Chondrocyte (in vitro differentiated cells): ENCODE data around the gene HTATIP2. TPM values are rescaled to one million over a fixed set of nuclear protein-coding genes. Genes with fewer than 3 reads are reported as not detected.
"Not testable (repeated sequence)": the region's sequence is repeated elsewhere in the genome, so short reads cannot be mapped to it uniquely, and the experiment has no call there.

Experiments used
- DNase-seq: peaks from one replicate; pipeline ENCODE4 v3.0.0; 2021; ENCODE audit warnings: mixed read lengths, low spot score
- H3K27ac Mint-ChIP-seq: one replicate; pipeline ENCODE4 v1.8.0; 2021; ENCODE audit warnings: mild to moderate bottlenecking, moderate library complexity, mixed read lengths; ENCODE audit not compliant: unreplicated experiment
- H3K27me3 Mint-ChIP-seq: 2 replicates; pipeline ENCODE4 v1.8.0; 2021; ENCODE audit warnings: low read depth, mixed read lengths
- H3K36me3 Mint-ChIP-seq: 2 replicates; pipeline ENCODE4 v1.8.0; 2021; ENCODE audit warnings: low read depth, mixed read lengths
- H3K4me1 Mint-ChIP-seq: 2 replicates; pipeline ENCODE4 v1.8.0; 2021; ENCODE audit warnings: low read depth, mild to moderate bottlenecking, mixed read lengths
- H3K4me3 Mint-ChIP-seq: one replicate; pipeline ENCODE4 v1.8.0; 2021; ENCODE audit warnings: mild to moderate bottlenecking, moderate library complexity, mixed read lengths; ENCODE audit not compliant: unreplicated experiment
- H3K9me3 Mint-ChIP-seq: 2 replicates; pipeline ENCODE4 v1.8.0; 2021; ENCODE audit warnings: low read depth, mixed read lengths
- total RNA-seq: library from RNA; stranded (reverse); gene quantifications from 3 replicates; pipeline ENCODE4 v1.2.1, GENCODE V29; 2021
- TF ChIP-seq, protein P1 (sequence below): fragments of 200-600 bp; sonication (generic); IDR thresholded peaks from 2 replicates; pipeline ENCODE4 v1.5.0; 2021; ENCODE audit warnings: antibody characterized with exemption, mild to moderate bottlenecking, moderate library complexity

Gene HTATIP2
- total RNA-seq, 1 donor from 2014 or later, result 37.7 TPM

DNA sequence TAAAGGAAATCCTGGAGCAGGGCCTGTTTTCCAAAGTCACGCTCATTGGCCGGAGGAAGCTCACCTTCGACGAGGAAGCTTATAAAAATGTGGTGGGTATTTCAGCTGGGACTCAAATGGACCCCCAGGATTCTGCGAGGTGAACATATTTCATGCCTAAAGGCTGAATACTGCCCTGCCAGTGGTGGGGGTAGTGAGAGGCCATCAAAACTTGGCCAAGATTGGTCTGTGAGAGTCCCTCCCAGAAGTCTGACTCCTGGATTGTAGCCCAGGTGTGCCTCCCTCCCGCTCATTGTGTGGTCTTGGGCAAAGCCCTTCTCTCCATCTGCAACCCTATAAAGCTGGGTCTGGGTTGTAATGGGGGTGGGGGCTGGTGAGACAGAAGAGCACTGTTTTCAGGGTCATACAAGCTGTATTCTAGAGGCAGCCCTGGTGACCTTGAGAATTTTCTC is 853 bp downstream of the HTATIP2 start:
- H3K4me3 Mint-ChIP-seq, result peak overlapping the region; percentile 78
- H3K27ac Mint-ChIP-seq, result peak overlapping the region; percentile 92
- no peaks in the 10 kb centered on the region for H3K36me3 Mint-ChIP-seq
- DNase-seq, result no peak
- H3K27me3 Mint-ChIP-seq, result no peaks in the 10 kb centered on the region
- H3K4me1 Mint-ChIP-seq, result peaks cover 53% of the 10 kb centered on the region
- TF ChIP-seq, protein P1, sequence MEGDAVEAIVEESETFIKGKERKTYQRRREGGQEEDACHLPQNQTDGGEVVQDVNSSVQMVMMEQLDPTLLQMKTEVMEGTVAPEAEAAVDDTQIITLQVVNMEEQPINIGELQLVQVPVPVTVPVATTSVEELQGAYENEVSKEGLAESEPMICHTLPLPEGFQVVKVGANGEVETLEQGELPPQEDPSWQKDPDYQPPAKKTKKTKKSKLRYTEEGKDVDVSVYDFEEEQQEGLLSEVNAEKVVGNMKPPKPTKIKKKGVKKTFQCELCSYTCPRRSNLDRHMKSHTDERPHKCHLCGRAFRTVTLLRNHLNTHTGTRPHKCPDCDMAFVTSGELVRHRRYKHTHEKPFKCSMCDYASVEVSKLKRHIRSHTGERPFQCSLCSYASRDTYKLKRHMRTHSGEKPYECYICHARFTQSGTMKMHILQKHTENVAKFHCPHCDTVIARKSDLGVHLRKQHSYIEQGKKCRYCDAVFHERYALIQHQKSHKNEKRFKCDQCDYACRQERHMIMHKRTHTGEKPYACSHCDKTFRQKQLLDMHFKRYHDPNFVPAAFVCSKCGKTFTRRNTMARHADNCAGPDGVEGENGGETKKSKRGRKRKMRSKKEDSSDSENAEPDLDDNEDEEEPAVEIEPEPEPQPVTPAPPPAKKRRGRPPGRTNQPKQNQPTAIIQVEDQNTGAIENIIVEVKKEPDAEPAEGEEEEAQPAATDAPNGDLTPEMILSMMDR, result no peak
- H3K9me3 Mint-ChIP-seq, result no peaks in the 10 kb centered on the region

DNA sequence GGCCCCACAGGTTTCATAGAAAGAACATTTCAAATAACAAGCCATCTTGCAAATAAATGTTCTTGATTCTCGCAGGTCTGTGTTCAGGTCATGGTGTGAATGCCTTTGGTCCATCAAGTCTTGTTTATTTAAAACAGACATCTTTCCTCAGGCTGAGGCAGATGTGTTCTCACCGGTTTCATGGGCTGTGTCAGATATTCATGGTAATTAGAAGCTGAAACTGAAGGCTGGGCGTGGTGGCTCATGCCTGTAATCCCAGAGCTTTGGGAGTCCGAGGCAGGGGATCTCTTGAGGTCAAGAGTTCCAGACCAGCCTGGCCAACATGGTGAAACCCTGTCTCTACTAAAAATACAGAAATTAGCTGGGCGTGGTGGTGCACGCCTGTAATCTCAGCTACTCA is 2.0 kb downstream of the HTATIP2 start:
- peak overlapping the region; percentile 61 for H3K27ac Mint-ChIP-seq
- not testable (repeated sequence) for H3K27me3 Mint-ChIP-seq, H3K36me3 Mint-ChIP-seq, H3K4me3 Mint-ChIP-seq, DNase-seq, H3K9me3 Mint-ChIP-seq
- H3K4me1 Mint-ChIP-seq, result peaks cover 53% of the 10 kb centered on the region

DNA sequence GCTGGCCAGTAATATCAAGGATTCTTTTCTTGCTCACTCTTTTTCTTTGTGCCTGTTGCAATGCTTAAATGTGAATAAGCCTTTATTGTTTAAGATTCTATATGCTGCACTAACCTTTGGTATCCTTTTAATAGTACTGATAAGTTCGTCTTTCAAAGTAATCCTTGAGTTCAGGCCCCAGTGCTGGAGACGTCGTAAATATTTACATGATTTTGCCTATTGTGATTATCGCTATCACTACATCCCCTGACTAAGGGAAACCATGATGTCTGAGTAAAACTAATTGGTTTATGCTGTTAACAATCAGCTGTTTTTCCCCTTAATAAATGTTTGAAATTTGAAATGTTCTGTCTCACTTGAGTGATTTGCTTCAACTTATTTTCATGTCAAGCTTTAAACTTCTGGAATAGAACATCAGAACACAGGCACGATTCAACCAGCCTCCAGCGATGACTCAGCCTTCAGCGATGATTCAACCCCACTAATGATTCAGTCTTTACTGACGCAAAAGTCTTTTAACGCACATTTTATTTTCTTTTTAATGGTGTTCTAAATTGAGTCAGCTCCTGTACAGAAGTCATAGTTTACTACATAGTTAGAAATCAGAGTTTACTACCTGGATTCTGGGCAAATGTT is 3.9 kb downstream of the HTATIP2 start:
- DNase-seq, result no peak
- Mint-ChIP-seq H3K4me1 (peaks cover 51% of the 10 kb centered on the region), H3K4me3 (peak overlapping the region; percentile 40), H3K36me3 (peaks cover 4% of the 10 kb centered on the region), H3K27ac (peak overlapping the region; percentile 95), H3K9me3 (no peaks in the 10 kb centered on the region), H3K27me3 (no peaks in the 10 kb centered on the region)
- TF ChIP-seq, protein P1, result no peak

DNA sequence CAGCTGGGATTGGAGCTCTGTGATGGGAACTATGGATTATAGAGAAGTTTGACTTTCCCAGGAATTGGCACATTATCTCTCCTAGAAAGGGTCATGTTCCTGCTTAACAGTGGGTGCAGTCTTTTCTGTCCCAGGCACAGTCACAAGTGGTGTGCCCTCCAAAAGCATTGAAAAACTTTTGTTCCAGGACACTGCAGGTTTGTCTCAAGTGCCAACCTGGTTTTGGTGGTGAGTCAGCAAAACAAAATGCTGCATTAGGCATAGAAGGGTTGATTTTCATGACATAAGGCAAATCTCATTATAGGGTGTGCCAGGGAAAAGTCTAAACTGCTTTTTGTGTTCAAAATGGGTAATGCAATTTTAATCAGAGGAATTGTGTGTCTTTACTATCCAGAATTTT is 4.9 kb downstream of the HTATIP2 start:
- H3K27ac Mint-ChIP-seq, result peak overlapping the region; percentile 86
- DNase-seq, result no peak
- peaks cover 50% of the 10 kb centered on the region for H3K4me1 Mint-ChIP-seq
- no peaks in the 10 kb centered on the region for H3K27me3 Mint-ChIP-seq
- no peak overlapping the region for H3K4me3 Mint-ChIP-seq
- TF ChIP-seq, protein P1, result no peak
- H3K36me3 Mint-ChIP-seq, result peaks cover 4% of the 10 kb centered on the region
- no peaks in the 10 kb centered on the region for H3K9me3 Mint-ChIP-seq

DNA sequence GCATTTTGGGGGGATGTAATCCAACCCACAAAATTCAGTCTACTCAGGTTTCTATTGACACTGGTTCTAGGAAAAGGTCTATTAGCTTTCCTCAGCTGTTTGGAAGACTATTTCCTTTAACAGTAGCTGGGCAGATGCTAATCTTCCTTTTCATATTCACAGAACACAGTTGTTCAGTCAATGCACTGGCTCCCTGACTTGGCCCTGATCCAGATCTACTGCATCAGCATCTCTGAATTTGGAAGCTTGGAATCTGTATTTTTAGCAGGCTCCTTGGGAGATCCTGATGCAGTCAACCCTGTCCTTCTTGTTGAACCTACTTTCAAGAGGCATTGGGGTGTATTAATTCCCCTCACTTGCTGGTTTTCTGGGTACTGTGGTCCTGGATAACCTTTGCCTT is 6.3 kb downstream of the HTATIP2 start:
- H3K4me3 Mint-ChIP-seq, result no peak overlapping the region
- TF ChIP-seq, protein P1, result no peak
- peaks cover 4% of the 10 kb centered on the region for H3K36me3 Mint-ChIP-seq
- DNase-seq, result no peak
- no peak overlapping the region for H3K27ac Mint-ChIP-seq
- no peaks in the 10 kb centered on the region for H3K9me3 Mint-ChIP-seq
- H3K27me3 Mint-ChIP-seq, result no peaks in the 10 kb centered on the region
- H3K4me1 Mint-ChIP-seq, result peaks cover 53% of the 10 kb centered on the region

DNA sequence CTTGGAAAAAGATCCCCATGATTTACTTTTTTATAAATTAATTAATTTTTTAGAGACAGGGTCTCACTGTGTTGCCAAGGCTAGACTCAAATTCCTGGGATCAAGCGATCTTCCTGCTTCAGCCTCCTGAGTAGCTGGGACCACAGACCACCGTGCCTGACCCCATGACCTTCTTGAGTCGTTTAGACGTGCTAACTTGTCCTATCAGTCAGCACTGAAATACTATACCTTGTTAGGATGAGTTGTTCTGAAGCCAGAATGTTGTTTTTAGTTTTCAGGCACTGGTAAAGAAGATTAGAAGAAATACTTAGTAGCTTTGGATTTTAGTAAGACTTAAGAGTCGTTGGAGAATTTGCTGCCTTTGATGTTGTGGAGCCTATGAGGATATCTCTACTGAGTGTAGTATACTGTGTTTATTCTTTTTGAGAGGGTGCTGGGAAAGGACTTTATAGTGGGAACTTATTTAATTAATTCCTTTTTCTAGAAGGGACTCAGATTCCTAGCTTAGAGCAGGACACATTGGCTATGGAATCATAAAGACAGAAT is 8.6 kb downstream of the HTATIP2 start:
- Mint-ChIP-seq H3K4me1 (peaks cover 36% of the 10 kb centered on the region), H3K4me3 (no peak overlapping the region), H3K27me3 (no peaks in the 10 kb centered on the region), H3K27ac (no peak overlapping the region), H3K9me3 (no peaks in the 10 kb centered on the region), H3K36me3 (peaks cover 8% of the 10 kb centered on the region)
- no peak for DNase-seq
- TF ChIP-seq, protein P1, result no peak
